ENCODE data around the gene CFAP74.

DNA sequence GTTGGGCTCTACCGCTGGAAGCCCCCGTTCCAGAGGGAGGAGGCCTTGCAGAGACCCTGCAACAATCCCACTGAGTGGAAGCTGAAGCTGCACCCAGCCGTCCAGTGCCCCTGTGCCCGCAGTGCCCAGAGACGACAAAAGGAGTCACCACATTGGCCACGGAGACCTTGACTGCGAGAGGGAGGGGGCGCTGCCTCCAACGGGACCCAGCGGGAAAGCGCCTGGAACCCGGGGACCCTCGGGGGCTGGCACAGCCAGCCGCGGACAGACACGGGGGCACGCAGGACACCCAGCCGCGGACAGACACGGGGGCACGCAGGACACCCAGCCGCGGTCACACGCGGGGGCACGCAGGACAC is 22.5 kb downstream of the CFAP74 start:
- TF ChIP-seq CTCF (IDR thresholded peaks at IDR 0.05) (no peak), POLR2A (IDR thresholded peaks at IDR 0.05) (no peak)

All from testis (tissue), 2 donors.